Measurements from ENCODE around the gene SLC1A3. TPM values are rescaled to one million over a fixed set of nuclear protein-coding genes. Genes with fewer than 3 reads are reported as not detected.

The SLC1A3 gene
- total and polyA plus RNA-seq, 2 donors (not counting 1 experiment from before 2014, with no cell fraction given): 0.37 TPM; not detected in 1

- H3K27ac ChIP-seq (ENCODE audit: low read length in 2 of 2): no peak overlapping the region
- H3K4me2 ChIP-seq (replicated peaks; ENCODE audit: low read depth, low read length, poor library complexity, severe bottlenecking): no peak overlapping the region
- WGBS (ENCODE audit: insufficient coverage): no CpG with 5 or more reads among the region's 2 CpGs
- DNase-seq (no peak), ATAC-seq (ENCODE audit: low read depth) (no peak)
- no peaks in the 10 kb centered on the region for H4K20me1 ChIP-seq (ENCODE audit: control insufficient read depth, insufficient read depth, low read length, poor library complexity, severe bottlenecking)
- H3K9me3 ChIP-seq (ENCODE audit: control extremely low read depth in 1 of 3, control insufficient read depth in 2 of 3, insufficient read depth in 1 of 3, low read length in 2 of 3): no peaks in the 10 kb centered on the region
- Mint-ChIP-seq H3K27me3 (peaks cover 10% of the 10 kb centered on the region), H3K4me3 (no peak overlapping the region), H3K9me3 (ENCODE audit: insufficient read depth) (no peaks in the 10 kb centered on the region), H3K27ac (no peak overlapping the region), H3K4me1 (no peaks in the 10 kb centered on the region)
- no peaks in the 10 kb centered on the region for H3K4me1 ChIP-seq (ENCODE audit: control insufficient read depth in 2 of 2, insufficient read depth in 2 of 2, low read length in 2 of 2)
- ChIA-PET POLR2A (no interaction called here), CTCF (no interaction called here)
- intact Hi-C loops (cut with micrococcal nuclease): no loop called here
- H3K27me3 ChIP-seq (replicated peaks in 1 of 4; ENCODE audit: control extremely low read depth in 1 of 4, control insufficient read depth in 3 of 4, insufficient read depth in 4 of 4, low read length in 3 of 4): no peaks in the 10 kb centered on the region
- H3K79me2 ChIP-seq (ENCODE audit: control insufficient read depth, insufficient read depth, low read length): no peaks in the 10 kb centered on the region
- H2AFZ ChIP-seq (ENCODE audit: insufficient read depth, low read depth, low read length, poor library complexity, severe bottlenecking): no peak overlapping the region
- H3K4me3 ChIP-seq (ENCODE audit: control extremely low read depth in 1 of 5, extremely low read depth in 1 of 5, insufficient read depth in 1 of 5, low read depth in 2 of 5, low read length in 4 of 5): no peak overlapping the region
- H3K36me3 ChIP-seq (replicated peaks in 1 of 2; ENCODE audit: control extremely low read depth in 1 of 2, control insufficient read depth in 1 of 2, extremely low read depth in 1 of 2, insufficient read depth in 2 of 2, low read length in 1 of 2): no peaks in the 10 kb centered on the region
- no peak overlapping the region for H3K9ac ChIP-seq (ENCODE audit: low read length)
- TF ChIP-seq, protein P1, sequence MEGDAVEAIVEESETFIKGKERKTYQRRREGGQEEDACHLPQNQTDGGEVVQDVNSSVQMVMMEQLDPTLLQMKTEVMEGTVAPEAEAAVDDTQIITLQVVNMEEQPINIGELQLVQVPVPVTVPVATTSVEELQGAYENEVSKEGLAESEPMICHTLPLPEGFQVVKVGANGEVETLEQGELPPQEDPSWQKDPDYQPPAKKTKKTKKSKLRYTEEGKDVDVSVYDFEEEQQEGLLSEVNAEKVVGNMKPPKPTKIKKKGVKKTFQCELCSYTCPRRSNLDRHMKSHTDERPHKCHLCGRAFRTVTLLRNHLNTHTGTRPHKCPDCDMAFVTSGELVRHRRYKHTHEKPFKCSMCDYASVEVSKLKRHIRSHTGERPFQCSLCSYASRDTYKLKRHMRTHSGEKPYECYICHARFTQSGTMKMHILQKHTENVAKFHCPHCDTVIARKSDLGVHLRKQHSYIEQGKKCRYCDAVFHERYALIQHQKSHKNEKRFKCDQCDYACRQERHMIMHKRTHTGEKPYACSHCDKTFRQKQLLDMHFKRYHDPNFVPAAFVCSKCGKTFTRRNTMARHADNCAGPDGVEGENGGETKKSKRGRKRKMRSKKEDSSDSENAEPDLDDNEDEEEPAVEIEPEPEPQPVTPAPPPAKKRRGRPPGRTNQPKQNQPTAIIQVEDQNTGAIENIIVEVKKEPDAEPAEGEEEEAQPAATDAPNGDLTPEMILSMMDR (IDR thresholded peaks at IDR 0.05): no peak
- no peak for TF ChIP-seq EZH2 (IDR thresholded peaks at IDR 0.05; ENCODE audit: borderline replicate concordance, insufficient read depth, low read depth, low read length, poor library complexity, severe bottlenecking)
Observed at GRCh38 chr5:36666274-36666673, 59.9 kb downstream of the SLC1A3 start.

GRCh38 chr5:36666986-36667385, 60.6 kb downstream of the SLC1A3 start:
- H3K4me1 Mint-ChIP-seq: no peaks in the 10 kb centered on the region
- Histone ChIP-seq H3K36me3 (replicated peaks in 1 of 2; ENCODE audit: control extremely low read depth in 1 of 2, control insufficient read depth in 1 of 2, extremely low read depth in 1 of 2, insufficient read depth in 2 of 2, low read length in 1 of 2) (no peaks in the 10 kb centered on the region), H3K9ac (ENCODE audit: low read length) (no peak overlapping the region), H2AFZ (ENCODE audit: insufficient read depth, low read depth, low read length, poor library complexity, severe bottlenecking) (no peak overlapping the region), H3K9me3 (ENCODE audit: control extremely low read depth in 1 of 3, control insufficient read depth in 2 of 3, insufficient read depth in 1 of 3, low read length in 2 of 3) (no peaks in the 10 kb centered on the region), H3K4me2 (replicated peaks; ENCODE audit: low read depth, low read length, poor library complexity, severe bottlenecking) (no peak overlapping the region), H3K27ac (ENCODE audit: low read length in 2 of 2) (no peak overlapping the region), H4K20me1 (ENCODE audit: control insufficient read depth, insufficient read depth, low read length, poor library complexity, severe bottlenecking) (no peaks in the 10 kb centered on the region), H3K4me1 (ENCODE audit: control insufficient read depth in 2 of 2, insufficient read depth in 2 of 2, low read length in 2 of 2) (no peaks in the 10 kb centered on the region), H3K4me3 (ENCODE audit: control extremely low read depth in 1 of 5, extremely low read depth in 1 of 5, insufficient read depth in 1 of 5, low read depth in 2 of 5, low read length in 4 of 5) (no peak overlapping the region), H3K79me2 (ENCODE audit: control insufficient read depth, insufficient read depth, low read length) (no peaks in the 10 kb centered on the region), H3K27me3 (replicated peaks in 1 of 4; ENCODE audit: control extremely low read depth in 1 of 4, control insufficient read depth in 3 of 4, insufficient read depth in 4 of 4, low read length in 3 of 4) (no peaks in the 10 kb centered on the region)
- H3K4me3 Mint-ChIP-seq: no peak overlapping the region
- TF ChIP-seq, protein P1 (IDR thresholded peaks at IDR 0.05): no peak
- no peak for TF ChIP-seq EZH2 (IDR thresholded peaks at IDR 0.05; ENCODE audit: borderline replicate concordance, insufficient read depth, low read depth, low read length, poor library complexity, severe bottlenecking)
- DNase-seq: no peak
- H3K9me3 Mint-ChIP-seq (ENCODE audit: insufficient read depth): no peaks in the 10 kb centered on the region
- POLR2A ChIA-PET: no interaction called here
- H3K27ac Mint-ChIP-seq: no peak overlapping the region
- intact Hi-C loops (cut with micrococcal nuclease): no loop called here
- peaks cover 10% of the 10 kb centered on the region for H3K27me3 Mint-ChIP-seq
- CTCF ChIA-PET: no interaction called here
- ATAC-seq (ENCODE audit: low read depth): no peak
- WGBS (ENCODE audit: insufficient coverage): no CpG with 5 or more reads among the region's 1 CpG

Measured in B cell (primary cell).